RWPE2 (cell line): ENCODE measurements around the gene TMEM236.

Experiments used
- ATAC-seq: fragments of 200-7000 bp; cut with Tn5 transposase; 3 replicates; pipeline ENCODE4 v1.9.1; 2021; ENCODE audit warnings: low read depth
- DNase-seq: peaks from one replicate; pipeline ENCODE4 v3.0.0-alpha.2; 2020; ENCODE audit warnings: low spot score
- H3K27ac ChIP-seq: fragments of 450-650 bp; 2 replicates; pipeline ENCODE4 v1.5.1; 2017; ENCODE audit warnings: mild to moderate bottlenecking; ENCODE audit not compliant: poor library complexity, severe bottlenecking
- H3K27me3 ChIP-seq: fragments of 250-450 bp; sonication (Bioruptor Pico); 2 replicates; pipeline ENCODE4 v1.5.1; 2021; ENCODE audit warnings: mild to moderate bottlenecking, moderate library complexity; ENCODE audit not compliant: insufficient read depth, poor library complexity, severe bottlenecking
- H3K36me3 ChIP-seq: fragments of 250-450 bp; sonication (Bioruptor Pico); 2 replicates; pipeline ENCODE4 v1.5.1; 2020; ENCODE audit warnings: low read depth, mild to moderate bottlenecking, moderate library complexity
- H3K4me1 ChIP-seq: fragments of 250-450 bp; sonication (Bioruptor Pico); 2 replicates; pipeline ENCODE4 v1.5.1; 2021; ENCODE audit warnings: mild to moderate bottlenecking, moderate library complexity; ENCODE audit not compliant: insufficient read depth, poor library complexity, severe bottlenecking
- H3K4me3 ChIP-seq: fragments of 250-450 bp; sonication (Bioruptor Pico); 2 replicates; pipeline ENCODE4 v1.5.1; 2021; ENCODE audit warnings: mild to moderate bottlenecking, moderate library complexity; ENCODE audit not compliant: severe bottlenecking
- H3K9me3 ChIP-seq: fragments of 250-450 bp; sonication (Bioruptor Pico); 2 replicates; pipeline ENCODE4 v1.5.1; 2021; ENCODE audit warnings: mild to moderate bottlenecking, moderate library complexity; ENCODE audit not compliant: severe bottlenecking
- CTCF ChIP-seq: fragments of 450-650 bp; IDR thresholded peaks from one replicate; pipeline ENCODE4 v1.5.1; 2017; ENCODE audit warnings: mild to moderate bottlenecking, moderate library complexity; ENCODE audit not compliant: poor library complexity, severe bottlenecking

TMEM236 gene

DNA sequence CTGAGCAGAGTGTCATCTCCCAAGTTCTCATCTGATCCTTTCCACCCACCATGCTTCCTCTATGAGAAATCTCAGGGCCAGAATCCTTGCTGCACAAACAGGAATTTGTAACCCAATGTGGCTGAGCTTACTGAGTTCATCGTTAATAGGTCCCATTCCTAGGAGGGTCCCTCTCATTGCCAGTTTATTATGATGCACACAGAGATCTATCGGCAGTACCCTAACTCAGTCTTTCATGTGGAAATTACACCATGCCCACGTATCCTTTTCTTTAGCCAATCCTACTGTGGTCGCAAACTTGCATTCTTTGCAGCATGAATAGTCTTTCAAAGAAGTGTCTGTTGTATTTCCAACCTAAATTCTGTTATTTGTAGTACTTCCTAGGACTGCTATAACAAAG, 12.1 kb downstream of the TMEM236 start:
- Histone ChIP-seq H3K27me3 (no peaks in the 10 kb centered on the region), H3K27ac (no peak overlapping the region), H3K4me1 (peaks cover 8% of the 10 kb centered on the region), H3K9me3 (no peaks in the 10 kb centered on the region), H3K36me3 (no peaks in the 10 kb centered on the region), H3K4me3 (no peak overlapping the region)
- no peak for TF ChIP-seq CTCF
- ATAC-seq: no peak
- DNase-seq: no peak

DNA sequence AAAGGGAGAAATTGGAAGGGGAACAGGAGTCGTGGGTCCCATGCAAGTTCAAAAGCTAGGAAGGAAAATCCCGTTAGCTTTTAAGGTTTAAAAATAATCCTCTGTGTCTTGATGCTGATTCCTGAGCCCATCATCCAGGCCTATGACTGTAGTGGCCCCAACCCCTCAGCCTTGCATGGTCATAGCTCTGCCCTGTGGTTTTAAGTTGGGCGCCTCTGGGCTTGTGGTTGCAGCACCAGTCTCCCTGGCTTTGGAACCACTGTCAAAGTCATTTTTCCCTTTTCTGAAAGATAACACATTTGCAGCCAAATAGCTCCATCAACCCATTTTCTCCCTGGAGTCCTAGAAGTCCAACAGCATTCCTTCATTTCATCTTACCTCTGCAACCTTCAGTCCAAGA, 13.6 kb downstream of the TMEM236 start:
- no peaks in the 10 kb centered on the region for H3K9me3 ChIP-seq
- H3K4me3 ChIP-seq: no peak overlapping the region
- no peaks in the 10 kb centered on the region for H3K36me3 ChIP-seq
- no peak overlapping the region for H3K27ac ChIP-seq
- DNase-seq (no peak), ATAC-seq (no peak)
- H3K4me1 ChIP-seq: peaks cover 8% of the 10 kb centered on the region
- H3K27me3 ChIP-seq: no peaks in the 10 kb centered on the region
- no peak for TF ChIP-seq CTCF

GRCh38 chr10:17766731-17767130, 14.7 kb downstream of the TMEM236 start:
- no peaks in the 10 kb centered on the region for H3K27me3 ChIP-seq

GRCh38 chr10:17768496-17768895, 16.5 kb downstream of the TMEM236 start:
- H3K4me3 ChIP-seq: no peak overlapping the region
- H3K4me1 ChIP-seq: peaks cover 8% of the 10 kb centered on the region
- ATAC-seq: no peak
- no peaks in the 10 kb centered on the region for H3K27me3 ChIP-seq
- no peak overlapping the region for H3K27ac ChIP-seq
- DNase-seq: no peak
- H3K36me3 ChIP-seq: no peaks in the 10 kb centered on the region
- no peak for TF ChIP-seq CTCF
- no peaks in the 10 kb centered on the region for H3K9me3 ChIP-seq

More at GRCh38 chr10:17766731-17767130, 14.7 kb downstream of the TMEM236 start:
- ATAC-seq: no peak
- no peak overlapping the region for H3K4me3 ChIP-seq
- no peak for DNase-seq
- no peak overlapping the region for H3K27ac ChIP-seq
- H3K9me3 ChIP-seq: no peaks in the 10 kb centered on the region
- H3K4me1 ChIP-seq: peaks cover 8% of the 10 kb centered on the region
- H3K36me3 ChIP-seq: no peaks in the 10 kb centered on the region
- TF ChIP-seq CTCF: no peak

GRCh38 chr10:17768957-17769356, 17.0 kb downstream of the TMEM236 start:
- ATAC-seq (no peak), DNase-seq (no peak)
- TF ChIP-seq CTCF: no peak
- H3K27me3 ChIP-seq: no peaks in the 10 kb centered on the region
- no peak overlapping the region for H3K27ac ChIP-seq
- H3K4me3 ChIP-seq: no peak overlapping the region
- no peaks in the 10 kb centered on the region for H3K9me3 ChIP-seq
- H3K36me3 ChIP-seq: no peaks in the 10 kb centered on the region
- peaks cover 8% of the 10 kb centered on the region for H3K4me1 ChIP-seq
